ACHN (cell line): ENCODE measurements around the gene ANP32D.
"Not testable (repeated sequence)": the region's sequence is repeated elsewhere in the genome, so short reads cannot be mapped to it uniquely, and the experiment has no call there.

Source experiments
- DNase-seq: peaks from one replicate; pipeline ENCODE4 v3.0.0-alpha.2; 2015
- in situ Hi-C: cut with HindIII; loops from 2 replicates; pipeline ENCODE4 v1.10.0; 2017; ENCODE audit warnings: low sequenced_read_pairs, low pct_ligation_motif_present, low pct_unique_long_range_greater_than_20kb

The ANP32D gene

GRCh38 chr12:48486679-48487078 is 14.3 kb downstream of the ANP32D start:
- no peak for DNase-seq
- in situ Hi-C loops = no loop called here

- DNase-seq = no peak
These were observed 16.7 kb downstream of the ANP32D start for GRCh38 chr12:48489012-48489411.

GRCh38 chr12:48489456-48489855 is 17.1 kb downstream of the ANP32D start:
- in situ Hi-C loops, DNase-seq: not testable (repeated sequence)

More at GRCh38 chr12:48489012-48489411, 16.7 kb downstream of the ANP32D start:
- in situ Hi-C loops = no loop called here

- in situ Hi-C loops, DNase-seq: not testable (repeated sequence)
These were observed 27.9 kb downstream of the ANP32D start for GRCh38 chr12:48500281-48500680.

GRCh38 chr12:48506836-48507235 is 34.5 kb downstream of the ANP32D start:
- in situ Hi-C loops, DNase-seq: not testable (repeated sequence)

GRCh38 chr12:48508987-48509386 is 36.6 kb downstream of the ANP32D start:
- in situ Hi-C loops = no loop called here
- no peak for DNase-seq

- no peak for DNase-seq
- in situ Hi-C loops = no loop called here
These were observed 37.8 kb downstream of the ANP32D start for GRCh38 chr12:48510111-48510510.

- in situ Hi-C loops = no loop called here
- no peak for DNase-seq
These were observed 40.5 kb downstream of the ANP32D start for GRCh38 chr12:48512855-48513254.

- in situ Hi-C loops = no loop called here
- DNase-seq = no peak
These were observed 42.4 kb downstream of the ANP32D start for GRCh38 chr12:48514728-48515127.

GRCh38 chr12:48520381-48520780 is 48.0 kb downstream of the ANP32D start:
- in situ Hi-C loops, DNase-seq: not testable (repeated sequence)
